ENCODE measurements around the gene TMBIM1. TPM values are rescaled to one million over a fixed set of nuclear protein-coding genes. Genes with fewer than 3 reads are reported as not detected.

The TMBIM1 gene
- total and polyA plus RNA-seq, 12 donors: 25.7 to 293 (median 198) TPM

DNA sequence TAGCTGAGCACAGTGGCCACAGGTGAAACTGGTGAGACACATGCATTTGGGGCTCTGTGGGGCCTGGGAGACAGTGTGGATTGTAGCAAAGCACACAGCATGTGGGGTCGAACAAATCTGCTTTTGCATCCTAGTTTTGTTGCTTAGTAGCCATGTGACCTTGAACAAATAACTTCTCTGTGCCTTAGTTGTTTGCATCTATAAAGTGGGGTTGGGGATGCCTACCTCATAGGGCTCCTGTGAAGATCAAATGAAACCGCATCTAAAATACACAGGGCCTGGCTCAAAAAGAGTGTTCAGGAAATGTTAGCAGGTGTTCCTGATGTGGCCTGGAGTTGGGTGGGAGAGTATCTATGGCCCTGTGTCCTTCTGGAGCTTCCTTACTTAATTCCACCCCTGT, 34.0 kb upstream of the TMBIM1 start:
- H3K9me3 ChIP-seq (replicated peaks in 1 of 3): no peaks in the 10 kb centered on the region
- no peak for DNase-seq
- no peaks in the 10 kb centered on the region for H3K36me3 ChIP-seq (replicated peaks in 1 of 2)
- TF ChIP-seq, protein P1, sequence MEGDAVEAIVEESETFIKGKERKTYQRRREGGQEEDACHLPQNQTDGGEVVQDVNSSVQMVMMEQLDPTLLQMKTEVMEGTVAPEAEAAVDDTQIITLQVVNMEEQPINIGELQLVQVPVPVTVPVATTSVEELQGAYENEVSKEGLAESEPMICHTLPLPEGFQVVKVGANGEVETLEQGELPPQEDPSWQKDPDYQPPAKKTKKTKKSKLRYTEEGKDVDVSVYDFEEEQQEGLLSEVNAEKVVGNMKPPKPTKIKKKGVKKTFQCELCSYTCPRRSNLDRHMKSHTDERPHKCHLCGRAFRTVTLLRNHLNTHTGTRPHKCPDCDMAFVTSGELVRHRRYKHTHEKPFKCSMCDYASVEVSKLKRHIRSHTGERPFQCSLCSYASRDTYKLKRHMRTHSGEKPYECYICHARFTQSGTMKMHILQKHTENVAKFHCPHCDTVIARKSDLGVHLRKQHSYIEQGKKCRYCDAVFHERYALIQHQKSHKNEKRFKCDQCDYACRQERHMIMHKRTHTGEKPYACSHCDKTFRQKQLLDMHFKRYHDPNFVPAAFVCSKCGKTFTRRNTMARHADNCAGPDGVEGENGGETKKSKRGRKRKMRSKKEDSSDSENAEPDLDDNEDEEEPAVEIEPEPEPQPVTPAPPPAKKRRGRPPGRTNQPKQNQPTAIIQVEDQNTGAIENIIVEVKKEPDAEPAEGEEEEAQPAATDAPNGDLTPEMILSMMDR (IDR thresholded peaks at IDR 0.05): no peak
- no peak for TF ChIP-seq POLR2A (IDR thresholded peaks at IDR 0.05)
- H3K27ac ChIP-seq: no peak overlapping the region
- 78 to 91% (median 81%) methylated on average over 2 of the region's 2 CpGs for WGBS, 4 donors
- H3K4me1 ChIP-seq (replicated peaks in 1 of 2): peaks cover 6 to 25% of the 10 kb centered on the region in 2 donors
- H3K4me3 ChIP-seq: no peak overlapping the region
- intact Hi-C loops (cut with DNase I): no loop called here
- H3K27me3 ChIP-seq: no peaks in the 10 kb centered on the region

DNA sequence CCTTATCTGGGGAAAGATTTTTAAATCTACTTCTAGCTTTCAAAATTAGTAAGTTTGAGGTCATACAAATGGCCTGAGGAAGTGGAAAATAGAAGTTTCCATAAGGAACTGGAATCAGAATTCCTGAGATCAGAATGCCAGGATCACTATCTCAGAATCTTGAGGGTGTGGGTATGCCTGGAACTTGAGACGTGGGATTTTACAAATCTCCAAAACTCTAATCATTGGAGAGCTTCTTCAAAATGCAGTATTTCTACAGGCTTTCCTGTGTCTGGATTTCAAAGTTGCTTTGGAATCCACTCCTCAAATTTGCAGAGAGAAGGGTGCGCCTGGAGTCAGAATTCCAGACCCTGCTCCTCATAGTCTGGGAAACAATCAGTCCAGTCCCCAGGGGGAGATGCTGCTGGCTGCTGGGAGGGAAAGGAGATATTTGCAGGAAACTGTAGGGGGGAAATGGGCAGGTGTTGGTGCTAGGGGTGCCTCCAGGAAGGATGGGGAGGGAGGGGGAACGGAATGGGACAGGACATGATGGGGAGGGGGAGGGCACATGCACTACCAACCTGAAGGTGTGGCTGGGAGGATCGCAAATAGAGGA, 33.4 kb upstream of the TMBIM1 start:
- Histone ChIP-seq H3K27ac (no peak overlapping the region), H3K9me3 (replicated peaks in 1 of 3) (no peaks in the 10 kb centered on the region), H3K27me3 (no peaks in the 10 kb centered on the region), H3K4me1 (replicated peaks in 1 of 2) (peaks cover 6 to 29% of the 10 kb centered on the region in 2 donors), H3K4me3 (no peak overlapping the region), H3K36me3 (replicated peaks in 1 of 2) (no peaks in the 10 kb centered on the region)
- intact Hi-C loops (cut with DNase I): no loop called here
- WGBS, 4 donors: 77 to 81% (median 78%) methylated on average over 4 of the region's 4 CpGs
- TF ChIP-seq, protein P1 (IDR thresholded peaks at IDR 0.05): no peak
- no peak for TF ChIP-seq POLR2A (IDR thresholded peaks at IDR 0.05)
- DNase-seq: no peak

DNA sequence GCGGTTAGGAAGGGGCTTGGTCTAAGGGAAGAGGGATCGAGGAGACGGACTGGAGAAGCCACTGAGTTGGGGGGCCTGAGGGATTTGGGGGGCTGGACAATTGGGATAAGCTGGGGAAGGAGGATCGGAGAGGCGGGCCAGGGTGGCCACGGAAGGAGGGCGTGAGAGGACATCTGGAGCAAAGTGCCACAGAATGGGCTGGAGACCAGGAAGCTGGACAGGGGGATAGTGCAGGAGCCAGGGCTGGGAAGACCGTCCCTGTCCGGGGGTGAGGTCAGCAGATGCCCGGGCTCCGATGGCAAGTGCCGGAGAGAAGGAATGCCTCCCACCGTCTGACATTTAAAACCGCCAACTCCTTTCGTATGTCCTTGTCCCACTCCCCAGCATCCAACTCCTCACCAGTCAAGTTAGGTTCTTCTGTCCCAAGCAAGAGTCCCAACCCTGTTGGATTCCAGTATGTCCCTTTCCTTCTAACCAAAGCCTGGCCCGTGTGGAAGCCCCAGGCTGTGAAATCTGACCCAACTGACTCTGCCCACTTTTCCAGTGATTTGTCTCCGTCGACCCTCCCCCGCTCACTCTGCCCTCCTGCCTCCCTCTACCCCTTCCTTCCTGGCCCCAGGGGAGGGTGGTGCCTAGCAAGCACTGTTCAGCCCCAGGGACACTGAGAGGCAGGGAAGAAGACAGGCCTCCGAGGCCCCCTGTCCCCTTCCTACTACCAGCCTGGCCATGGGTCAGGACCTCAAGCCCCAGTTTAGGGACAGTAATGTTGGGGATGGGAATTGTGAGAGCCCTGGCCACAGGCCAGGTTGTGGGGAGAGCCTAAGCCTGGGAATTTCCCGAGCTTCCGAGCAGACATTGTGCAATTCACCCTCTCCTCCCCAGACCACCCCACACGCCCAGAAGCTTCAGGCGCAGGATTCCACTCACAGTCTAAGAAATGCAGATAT, 31.5 kb upstream of the TMBIM1 start:
- TF ChIP-seq, protein P1 (IDR thresholded peaks at IDR 0.05): no peak
- no peak for TF ChIP-seq POLR2A (IDR thresholded peaks at IDR 0.05)

DNA sequence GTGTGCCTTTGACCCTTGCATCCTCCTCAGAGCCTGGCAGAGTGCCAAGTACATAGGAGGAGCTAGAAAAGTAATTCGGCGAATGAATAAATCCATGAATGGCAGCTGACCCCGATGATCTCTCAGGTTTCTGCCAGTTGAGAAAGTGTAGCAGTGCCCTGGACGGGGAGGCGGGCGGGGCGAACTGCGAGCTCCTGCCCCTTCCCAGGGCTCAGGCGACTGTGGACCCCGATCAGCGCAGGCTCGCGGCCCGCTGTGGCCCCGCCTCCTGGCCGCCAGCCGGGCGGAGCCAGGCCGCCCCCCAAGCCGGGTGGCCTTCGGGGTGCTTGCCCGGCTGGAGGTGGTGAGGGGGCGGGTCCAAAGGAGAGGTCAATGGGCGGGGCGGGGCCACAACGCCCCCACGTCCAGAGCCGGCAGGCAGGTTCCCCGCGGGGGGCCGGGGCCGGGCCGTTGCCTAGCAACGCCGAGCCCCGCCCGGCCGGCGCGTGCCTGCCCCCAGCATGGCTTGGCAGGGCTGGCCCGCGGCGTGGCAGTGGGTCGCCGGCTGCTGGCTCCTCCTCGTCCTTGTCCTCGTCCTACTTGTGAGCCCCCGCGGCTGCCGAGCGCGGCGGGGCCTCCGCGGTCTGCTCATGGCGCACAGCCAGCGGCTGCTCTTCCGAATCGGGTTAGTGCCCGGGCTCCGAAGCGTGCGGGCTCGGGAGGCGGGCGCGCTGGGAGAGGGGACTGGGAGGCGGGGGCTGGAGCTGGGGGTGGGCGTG, 30.6 kb upstream of the TMBIM1 start:
- peak; percentile 82 to 95 (median 92) for DNase-seq

More for the DNA sequence above, 31.5 kb upstream of the TMBIM1 start:
- Histone ChIP-seq H3K4me1 (replicated peaks in 1 of 2) (peaks cover 6 to 22% of the 10 kb centered on the region in 2 donors), H3K27ac (peak overlapping the region; percentile 8 to 94 (median 63)), H3K27me3 (no peaks in the 10 kb centered on the region), H3K9me3 (replicated peaks in 1 of 3) (no peaks in the 10 kb centered on the region), H3K36me3 (replicated peaks in 1 of 2) (no peaks in the 10 kb centered on the region), H3K4me3 (peak overlapping the region in 3 of 4 donors; percentile 2 to 72 (median 40))
- DNase-seq: peak; percentile 29 to 77 (median 54)
- intact Hi-C loops (cut with DNase I): no loop called here
- 6 to 10% (median 10%) methylated on average over 19 to 24 of the region's 24 CpGs for WGBS, 4 donors

More for the DNA sequence above, 30.6 kb upstream of the TMBIM1 start:
- Histone ChIP-seq H3K4me3 (peak overlapping the region in 3 of 4 donors; percentile 2 to 72 (median 40)), H3K36me3 (replicated peaks in 1 of 2) (no peaks in the 10 kb centered on the region), H3K9me3 (replicated peaks in 1 of 3) (no peaks in the 10 kb centered on the region), H3K27me3 (no peaks in the 10 kb centered on the region), H3K27ac (peak overlapping the region; percentile 8 to 94 (median 63)), H3K4me1 (replicated peaks in 1 of 2) (peaks cover 6 to 22% of the 10 kb centered on the region in 2 donors)
- TF ChIP-seq, protein P1 (IDR thresholded peaks at IDR 0.05): no peak
- peak in 1 of 2 donors; percentile 12 for TF ChIP-seq POLR2A (IDR thresholded peaks at IDR 0.05)
- intact Hi-C loops (cut with DNase I): no loop called here
- 0 to 2% (median 1%) methylated on average over 24 to 69 of the region's 69 CpGs for WGBS, 4 donors
